SK-N-SH (cell line): Measurements from ENCODE around the gene NLRC5.
"Not testable (repeated sequence)": the region's sequence is repeated elsewhere in the genome, so short reads cannot be mapped to it uniquely, and the experiment has no call there.

ENCODE experiments used
- CTCF ChIP-seq: fragments of 200-600 bp; sonication (generic); IDR thresholded peaks from 2 replicates; pipeline ENCODE4 v1.6.1; 2017; ENCODE audit warnings: antibody characterized with exemption, mild to moderate bottlenecking, moderate library complexity
- EP300 ChIP-seq, 2 experiments: IDR thresholded peaks; 2 replicates each; pipeline versions ENCODE4 v1.4.0 to v1.6.1; 2012; ENCODE audit warnings: borderline replicate concordance in 1 of 2, low read depth in 1 of 2, low read length in 1 of 2
- EZH2phosphoT487 ChIP-seq: fragments of 200-600 bp; sonication (generic); IDR thresholded peaks from 2 replicates; pipeline ENCODE4 v1.6.1; 2017; ENCODE audit warnings: low read depth, mixed run types, mild to moderate bottlenecking, antibody characterized with exemption, moderate library complexity, borderline replicate concordance
- JUND ChIP-seq: IDR thresholded peaks from 2 replicates; pipeline ENCODE4 v1.4.0; 2012
- NRF1 ChIP-seq: IDR thresholded peaks from 2 replicates; pipeline ENCODE4 v1.6.1; 2012; ENCODE audit warnings: low read depth, mild to moderate bottlenecking, low read length
- RCOR1 ChIP-seq: fragments of 150-350 bp; IDR thresholded peaks from 2 replicates; pipeline ENCODE4 v1.6.1; 2017; ENCODE audit warnings: antibody characterized with exemption, low read length
- RFX5 ChIP-seq: IDR thresholded peaks from 2 replicates; pipeline ENCODE4 v1.6.1; 2012; ENCODE audit warnings: mild to moderate bottlenecking, improper control_type of control experiment, low read length
- RXRA ChIP-seq: IDR thresholded peaks from 2 replicates; pipeline ENCODE4 v1.4.0; 2012; ENCODE audit warnings: low read depth, mild to moderate bottlenecking, borderline replicate concordance
- SMC3 ChIP-seq: IDR thresholded peaks from 2 replicates; pipeline ENCODE4 v1.6.1; 2012; ENCODE audit warnings: low read depth, low read length, improper control_type of control experiment
- YY1 ChIP-seq: IDR thresholded peaks from 2 replicates; pipeline ENCODE4 v1.4.0; 2012; ENCODE audit warnings: low read depth, mild to moderate bottlenecking

GRCh38 chr16:57063189-57063588, 73.8 kb downstream of the NLRC5 start:
- not testable (repeated sequence) for TF ChIP-seq YY1; RCOR1; EP300 (IDR thresholded peaks at IDR 0.05; ENCODE audit: borderline replicate concordance in 1 of 2, low read depth in 1 of 2, low read length in 1 of 2); NRF1; SMC3; EZH2phosphoT487; CTCF; JUND; RFX5; RXRA
